HAP-1 (cell line): ENCODE data around the gene CHFR.
"Not testable (repeated sequence)": the region's sequence is repeated elsewhere in the genome, so short reads cannot be mapped to it uniquely, and the experiment has no call there.

Experiments used
- DNase-seq, 2 experiments: peaks; one replicate each; pipeline ENCODE4 v3.0.0-alpha.2; 2016 to 2020; ENCODE audit warnings: low spot score in 2 of 2
- H3K27me3 ChIP-seq: fragments of 250-450 bp; sonication (Bioruptor Pico); 2 replicates; pipeline ENCODE4 v1.5.1; 2020; ENCODE audit warnings: low read depth, mild to moderate bottlenecking, moderate library complexity
- H3K36me3 ChIP-seq: fragments of 250-450 bp; sonication (Bioruptor Pico); replicated peaks from 2 replicates; pipeline ENCODE4 v1.5.1; 2020; ENCODE audit warnings: mild to moderate bottlenecking
- H3K4me1 ChIP-seq: fragments of 250-450 bp; sonication (Bioruptor Pico); 2 replicates; pipeline ENCODE4 v1.5.1; 2020; ENCODE audit warnings: mild to moderate bottlenecking
- H3K4me3 ChIP-seq: fragments of 250-450 bp; sonication (Bioruptor Pico); 2 replicates; pipeline ENCODE4 v1.5.1; 2020; ENCODE audit warnings: mild to moderate bottlenecking, moderate library complexity
- H3K9me3 ChIP-seq: fragments of 250-450 bp; sonication (Bioruptor Pico); 2 replicates; pipeline ENCODE4 v1.5.1; 2020; ENCODE audit warnings: mild to moderate bottlenecking, moderate library complexity
- in situ Hi-C: fragments of 300-500 bp; cut with MboI; formaldehyde crosslinking; loops from 3 replicates; pipeline ENCODE4 v1.14.3; 2020; ENCODE audit warnings: low sequenced_read_pairs, inconsistent platforms, mixed read lengths

CHFR gene

GRCh38 chr12:132804426-132804861, 83.0 kb downstream of the CHFR start:
- in situ Hi-C loops: no loop called here
- DNase-seq: no peak
- Histone ChIP-seq H3K27me3 (no peaks in the 10 kb centered on the region), H3K4me1 (no peaks in the 10 kb centered on the region), H3K4me3 (no peak overlapping the region), H3K36me3 (peaks cover 62% of the 10 kb centered on the region), H3K9me3 (no peaks in the 10 kb centered on the region)

- H3K36me3 ChIP-seq: peaks cover 67% of the 10 kb centered on the region
- H3K4me3 ChIP-seq: no peak overlapping the region
- in situ Hi-C loops: no loop called here
- H3K9me3 ChIP-seq: no peaks in the 10 kb centered on the region
- DNase-seq: no peak
- H3K27me3 ChIP-seq: no peaks in the 10 kb centered on the region
- H3K4me1 ChIP-seq: no peaks in the 10 kb centered on the region
Measured at GRCh38 chr12:132803888-132804287, 83.5 kb downstream of the CHFR start.

- no peaks in the 10 kb centered on the region for H3K27me3 ChIP-seq
- no peaks in the 10 kb centered on the region for H3K4me1 ChIP-seq
- no peak for DNase-seq
- in situ Hi-C loops: no loop called here
- no peaks in the 10 kb centered on the region for H3K9me3 ChIP-seq
- peaks cover 65% of the 10 kb centered on the region for H3K36me3 ChIP-seq
- H3K4me3 ChIP-seq: no peak overlapping the region
Measured at GRCh38 chr12:132803125-132803524, 84.3 kb downstream of the CHFR start.

- H3K4me1 ChIP-seq: no peaks in the 10 kb centered on the region
- no peaks in the 10 kb centered on the region for H3K9me3 ChIP-seq
- H3K4me3 ChIP-seq: no peak overlapping the region
- H3K27me3 ChIP-seq: no peaks in the 10 kb centered on the region
- no peak for DNase-seq
- peaks cover 66% of the 10 kb centered on the region for H3K36me3 ChIP-seq
- in situ Hi-C loops: no loop called here
Measured at GRCh38 chr12:132801741-132802140, 85.7 kb downstream of the CHFR start.

- Histone ChIP-seq H3K36me3 (peaks cover 74% of the 10 kb centered on the region), H3K4me3 (no peak overlapping the region), H3K27me3 (no peaks in the 10 kb centered on the region), H3K9me3 (no peaks in the 10 kb centered on the region), H3K4me1 (no peaks in the 10 kb centered on the region)
- DNase-seq: no peak
- in situ Hi-C loops: no loop called here
Measured at GRCh38 chr12:132798836-132799235, 88.6 kb downstream of the CHFR start.

GRCh38 chr12:132797820-132798570, 89.4 kb downstream of the CHFR start:
- Histone ChIP-seq H3K4me1 (no peaks in the 10 kb centered on the region), H3K4me3 (no peak overlapping the region), H3K9me3 (no peaks in the 10 kb centered on the region), H3K36me3 (peaks cover 67% of the 10 kb centered on the region), H3K27me3 (no peaks in the 10 kb centered on the region)
- no peak for DNase-seq
- in situ Hi-C loops: no loop called here

- in situ Hi-C loops: no loop called here
- no peak for DNase-seq
- H3K27me3 ChIP-seq: no peaks in the 10 kb centered on the region
- H3K36me3 ChIP-seq: peaks cover 54% of the 10 kb centered on the region
- H3K4me3 ChIP-seq: no peak overlapping the region
- H3K9me3 ChIP-seq: no peaks in the 10 kb centered on the region
- no peaks in the 10 kb centered on the region for H3K4me1 ChIP-seq
Measured at GRCh38 chr12:132795847-132796246, 91.6 kb downstream of the CHFR start.

GRCh38 chr12:132791940-132792339, 95.5 kb downstream of the CHFR start:
- peaks cover 51% of the 10 kb centered on the region for H3K36me3 ChIP-seq
- DNase-seq, H3K9me3 ChIP-seq, H3K4me1 ChIP-seq, H3K4me3 ChIP-seq, in situ Hi-C loops, H3K27me3 ChIP-seq: not testable (repeated sequence)

- in situ Hi-C loops: no loop called here
- H3K4me1 ChIP-seq: no peaks in the 10 kb centered on the region
- H3K27me3 ChIP-seq: no peaks in the 10 kb centered on the region
- no peak overlapping the region for H3K4me3 ChIP-seq
- peaks cover 45% of the 10 kb centered on the region for H3K36me3 ChIP-seq
- no peak for DNase-seq
- H3K9me3 ChIP-seq: no peaks in the 10 kb centered on the region
Measured at GRCh38 chr12:132789099-132789471, 98.3 kb downstream of the CHFR start.

GRCh38 chr12:132788375-132789098, 98.9 kb downstream of the CHFR start:
- peak in 1 of 2 experiments; percentile 23 for DNase-seq
- Histone ChIP-seq H3K27me3 (no peaks in the 10 kb centered on the region), H3K4me1 (no peaks in the 10 kb centered on the region), H3K4me3 (no peak overlapping the region), H3K36me3 (peaks cover 46% of the 10 kb centered on the region), H3K9me3 (no peaks in the 10 kb centered on the region)
- in situ Hi-C loops: no loop called here

GRCh38 chr12:132787877-132788276, 99.5 kb downstream of the CHFR start:
- Histone ChIP-seq H3K9me3 (no peaks in the 10 kb centered on the region), H3K4me1 (no peaks in the 10 kb centered on the region), H3K36me3 (peaks cover 53% of the 10 kb centered on the region), H3K27me3 (no peaks in the 10 kb centered on the region), H3K4me3 (no peak overlapping the region)
- in situ Hi-C loops: no loop called here
- no peak for DNase-seq

GRCh38 chr12:132786192-132786591, 101.2 kb downstream of the CHFR start:
- DNase-seq: no peak
- no peak overlapping the region for H3K4me3 ChIP-seq
- H3K4me1 ChIP-seq: no peaks in the 10 kb centered on the region
- H3K9me3 ChIP-seq: no peaks in the 10 kb centered on the region
- in situ Hi-C loops: no loop called here
- no peaks in the 10 kb centered on the region for H3K27me3 ChIP-seq
- H3K36me3 ChIP-seq: peaks cover 65% of the 10 kb centered on the region

GRCh38 chr12:132784580-132784979, 102.8 kb downstream of the CHFR start:
- H3K27me3 ChIP-seq: no peaks in the 10 kb centered on the region

GRCh38 chr12:132783917-132784531, 103.4 kb downstream of the CHFR start:
- H3K36me3 ChIP-seq: peaks cover 61% of the 10 kb centered on the region
- no peak overlapping the region for H3K4me3 ChIP-seq
- no peak for DNase-seq
- H3K9me3 ChIP-seq: no peaks in the 10 kb centered on the region
- H3K27me3 ChIP-seq: no peaks in the 10 kb centered on the region
- no peaks in the 10 kb centered on the region for H3K4me1 ChIP-seq
- in situ Hi-C loops: no loop called here

More at GRCh38 chr12:132784580-132784979, 102.8 kb downstream of the CHFR start:
- Histone ChIP-seq H3K4me3 (no peak overlapping the region), H3K4me1 (no peaks in the 10 kb centered on the region), H3K36me3 (peaks cover 66% of the 10 kb centered on the region), H3K9me3 (no peaks in the 10 kb centered on the region)
- no peak for DNase-seq
- in situ Hi-C loops: no loop called here
